Endothelial cell of umbilical vein (primary cell): Measurements from ENCODE around the gene UGT8. TPM values are rescaled to one million over a fixed set of nuclear protein-coding genes. Genes with fewer than 3 reads are reported as not detected.
A peak's percentile ranks its signal among the peaks of the same experiment; 100 is the strongest.

Experiments
- BruUV-seq: library from RNA; stranded (reverse); fragments of 400-500 nt; replicated peaks from 2 replicates; lab custom pipeline; 2021; lab: Mats Ljungman, UMichigan
- CTCF ChIA-PET: fragments of 300-600, 350-600 bp; sonication (Branson Sonifier 250); formaldehyde crosslinking; loops from one replicate; lab custom pipeline; 2021; ENCODE audit warnings: antibody characterized with exemption, inconsistent platforms; lab: Charles Lee
- POLR2A ChIA-PET: fragments of 300-600, 350-600 bp; sonication (Branson Sonifier 250); formaldehyde crosslinking; loops from one replicate; lab custom pipeline; 2021; ENCODE audit warnings: antibody characterized with exemption, inconsistent platforms; lab: Charles Lee
- DNase-seq: peaks from one replicate; pipeline ENCODE4 v3.0.0-alpha.2; 2011; ENCODE audit warnings: low read depth, low spot score
- FAIRE-seq: peaks from 2 replicates; lab custom pipeline; 2011; peaks lifted over from hg19 to GRCh38; lab: Jason Lieb, UNC
- H2AFZ ChIP-seq: 2 replicates; pipeline ENCODE4 v1.6.0; 2012; ENCODE audit warnings: low read depth, low read length, control low read depth, inconsistent platforms
- H3K27ac ChIP-seq: 2 replicates; pipeline ENCODE4 v1.5.1; 2011; ENCODE audit warnings: low read depth, mild to moderate bottlenecking, control low read depth, low read length, moderate library complexity; ENCODE audit not compliant: insufficient read depth
- H3K27me3 ChIP-seq, 2 experiments: 2 replicates each; pipeline versions ENCODE4 v1.6.0 to v1.6.1; 2011; ENCODE audit warnings: low read length in 2 of 2, mixed read lengths in 1 of 2; ENCODE audit not compliant: control insufficient read depth in 2 of 2, insufficient read depth in 2 of 2
- H3K36me3 ChIP-seq, 2 experiments: 2 replicates in 1 of 2; 3 replicates in 1 of 2; pipeline ENCODE4 v1.5.1; 2011; ENCODE audit warnings: low read length in 2 of 2, mild to moderate bottlenecking in 1 of 2, moderate library complexity in 1 of 2; ENCODE audit not compliant: control insufficient read depth in 2 of 2, insufficient read depth in 2 of 2; ENCODE audit errors: extremely low read depth in 1 of 2
- H3K4me1 ChIP-seq: 3 replicates; pipeline ENCODE4 v1.5.1; 2011; ENCODE audit warnings: mild to moderate bottlenecking, low read length; ENCODE audit not compliant: control insufficient read depth, insufficient read depth; ENCODE audit errors: extremely low read depth
- H3K4me2 ChIP-seq: 2 replicates; pipeline ENCODE4 v1.6.1; 2011; ENCODE audit warnings: low read length, control low read depth, mixed read lengths; ENCODE audit not compliant: insufficient read depth
- H3K4me3 ChIP-seq, 3 experiments: fragments of 200-600 bp in 1 of 3; sonication (generic), shearing (Covaris generic) in 1 of 3; replicated peaks in 1 of 3; 2 replicates each; pipeline ENCODE4 v1.5.1; 2011 to 2016; ENCODE audit warnings: control low read depth in 3 of 3, low read length in 3 of 3, mild to moderate bottlenecking in 2 of 3, inconsistent platforms in 1 of 3, low read depth in 1 of 3, moderate library complexity in 1 of 3; ENCODE audit not compliant: insufficient read depth in 1 of 3
- H3K79me2 ChIP-seq: 2 replicates; pipeline ENCODE4 v1.6.0; 2012; ENCODE audit warnings: low read length, inconsistent platforms; ENCODE audit not compliant: control insufficient read depth, insufficient read depth
- H3K9ac ChIP-seq: replicated peaks from 2 replicates; pipeline ENCODE3; 2011; ENCODE audit warnings: low read length, control low read depth; ENCODE audit not compliant: insufficient read depth; ENCODE audit errors: extremely low read depth
- H3K9me1 ChIP-seq: replicated peaks from 3 replicates; pipeline ENCODE4 v1.6.0; 2011; ENCODE audit warnings: mild to moderate bottlenecking, low read length; ENCODE audit not compliant: control insufficient read depth, insufficient read depth; ENCODE audit errors: extremely low read depth
- H3K9me3 ChIP-seq: replicated peaks from 2 replicates; pipeline ENCODE4 v1.5.1; 2012; ENCODE audit warnings: low read length, inconsistent platforms; ENCODE audit not compliant: control insufficient read depth, insufficient read depth
- H4K20me1 ChIP-seq: replicated peaks from 2 replicates; pipeline ENCODE3; 2011; ENCODE audit warnings: mild to moderate bottlenecking, low read length; ENCODE audit not compliant: control insufficient read depth, insufficient read depth; ENCODE audit errors: extremely low read depth
- EZH2 ChIP-seq: IDR thresholded peaks from 2 replicates; pipeline ENCODE4 v1.6.1; 2012; ENCODE audit warnings: borderline replicate concordance, low read depth, mild to moderate bottlenecking, moderate library complexity, low read length, inconsistent platforms; ENCODE audit not compliant: severe bottlenecking
- GATA2 ChIP-seq: IDR thresholded peaks from 2 replicates; pipeline ENCODE4 v1.7.0; 2011; ENCODE audit warnings: low read depth, mild to moderate bottlenecking, moderate library complexity, mixed read lengths, low read length; ENCODE audit not compliant: insufficient read length, insufficient read depth
- POLR2A ChIP-seq: IDR thresholded peaks from 2 replicates; pipeline ENCODE4 v1.6.1; 2012; ENCODE audit warnings: low read depth, mild to moderate bottlenecking, control low read depth, low read length
- POLR2AphosphoS5 ChIP-seq: IDR thresholded peaks from 2 replicates; pipeline ENCODE4 v1.6.1; 2012; ENCODE audit warnings: low read depth, mild to moderate bottlenecking, control low read depth, low read length, moderate library complexity; ENCODE audit not compliant: insufficient read depth
- dilution Hi-C: fragments of 300-500 bp; cut with MboI; formaldehyde crosslinking; loops from one replicate; pipeline ENCODE4 v1.15.0; 2019; ENCODE audit warnings: low sequenced_read_pairs; ENCODE audit not compliant: extremely low pct_ligation_motif_present
- intact Hi-C: fragments of 100-400 bp; cut with micrococcal nuclease; formaldehyde crosslinking; loops from one replicate; pipeline ENCODE4 v1.10.0; 2022
- microRNA counts: library from miRNA; unstranded; fragments of <30 nt; microRNA quantifications from one replicate; lab custom pipeline; 2016
- microRNA-seq: library from miRNA; unstranded; fragments of <30 nt; microRNA quantifications from one replicate; pipeline ENCODE4 v1.2.0, GENCODE V29; 2021; ENCODE audit warnings: borderline number of aligned reads, borderline replicate concordance
- polyA plus RNA-seq, 4 experiments: library from polyadenylated mRNA; depleted of rRNA in 3 of 4; stranded (reverse) in 3 of 4; unstranded in 1 of 4; fragments of >200 nt; gene quantifications; 2 replicates each; pipeline versions ENCODE4 v1.2.1 to v1.2.3, GENCODE V29; 2011 to 2012; ENCODE audit warnings: missing spikeins in 1 of 4
- small RNA-seq: library from RNA; depleted of rRNA; stranded (forward); fragments of <200 nt; gene quantifications from one replicate; pipeline ENCODE3, GENCODE V24; 2012; ENCODE audit warnings: low replicate concordance, low read depth; ENCODE audit not compliant: insufficient read depth, insufficient read length
- total RNA-seq: library from RNA; stranded (reverse); gene quantifications from 2 replicates; pipeline ENCODE4 v1.2.3, GENCODE V29; 2021
- TF ChIP-seq, protein P1 (sequence below), 2 donors: IDR thresholded peaks; 1 replicate in 1 of 2; 2 replicates in 1 of 2; pipeline ENCODE4 v1.5.1; 2011; ENCODE audit warnings: low read length in 2 of 2, mild to moderate bottlenecking in 2 of 2, moderate library complexity in 2 of 2, control low read depth in 1 of 2, inconsistent platforms in 1 of 2, low read depth in 1 of 2; ENCODE audit not compliant: insufficient read depth in 1 of 2; ENCODE audit errors: extremely low read depth in 1 of 2

UGT8 gene
- total and polyA plus RNA-seq, 2 donors (not counting 3 experiments of a cell fraction or from before 2014, with no cell fraction given), result 0.11 TPM; not detected in 1

DNA sequence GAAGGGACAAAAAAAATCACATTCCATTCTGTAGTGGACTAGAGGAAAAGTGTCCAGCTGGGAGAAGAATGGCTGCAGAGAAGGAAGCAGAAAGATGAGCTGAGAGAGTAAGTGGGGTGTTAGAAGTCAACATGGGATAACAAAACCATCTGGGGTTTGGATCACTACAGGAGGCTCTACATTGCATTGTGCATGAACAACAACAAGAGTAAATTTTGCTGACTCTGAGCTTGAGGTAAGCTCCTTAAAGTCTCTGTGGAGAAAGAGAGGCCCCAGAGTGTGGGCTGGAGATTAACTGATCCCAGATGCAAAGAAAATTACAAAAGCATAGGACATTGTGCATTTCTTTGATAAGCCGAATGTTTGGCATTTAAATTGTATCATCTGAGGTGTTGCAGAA, 128.9 kb downstream of the UGT8 start:
- ChIA-PET POLR2A (no interaction called here), CTCF (no interaction called here)
- no peak overlapping the region for H2AFZ ChIP-seq
- no peak overlapping the region for H3K4me3 ChIP-seq
- no peaks in the 10 kb centered on the region for H4K20me1 ChIP-seq
- DNase-seq, result no peak
- intact Hi-C loops (no loop called here), dilution Hi-C loops (no loop called here)
- no peak overlapping the region for H3K9ac ChIP-seq
- H3K27me3 ChIP-seq, result no peaks in the 10 kb centered on the region
- H3K36me3 ChIP-seq, result no peaks in the 10 kb centered on the region
- no peaks in the 10 kb centered on the region for H3K9me3 ChIP-seq
- H3K4me1 ChIP-seq, result no peaks in the 10 kb centered on the region
- H3K4me2 ChIP-seq, result no peak overlapping the region
- FAIRE-seq, result no peak
- no peaks in the 10 kb centered on the region for H3K79me2 ChIP-seq
- no peak overlapping the region for H3K27ac ChIP-seq
- no TSS peak for BruUV-seq
- no peaks in the 10 kb centered on the region for H3K9me1 ChIP-seq
- no peak for TF ChIP-seq POLR2AphosphoS5
- TF ChIP-seq GATA2, result no peak
- TF ChIP-seq POLR2A, result no peak
- TF ChIP-seq, protein P1, sequence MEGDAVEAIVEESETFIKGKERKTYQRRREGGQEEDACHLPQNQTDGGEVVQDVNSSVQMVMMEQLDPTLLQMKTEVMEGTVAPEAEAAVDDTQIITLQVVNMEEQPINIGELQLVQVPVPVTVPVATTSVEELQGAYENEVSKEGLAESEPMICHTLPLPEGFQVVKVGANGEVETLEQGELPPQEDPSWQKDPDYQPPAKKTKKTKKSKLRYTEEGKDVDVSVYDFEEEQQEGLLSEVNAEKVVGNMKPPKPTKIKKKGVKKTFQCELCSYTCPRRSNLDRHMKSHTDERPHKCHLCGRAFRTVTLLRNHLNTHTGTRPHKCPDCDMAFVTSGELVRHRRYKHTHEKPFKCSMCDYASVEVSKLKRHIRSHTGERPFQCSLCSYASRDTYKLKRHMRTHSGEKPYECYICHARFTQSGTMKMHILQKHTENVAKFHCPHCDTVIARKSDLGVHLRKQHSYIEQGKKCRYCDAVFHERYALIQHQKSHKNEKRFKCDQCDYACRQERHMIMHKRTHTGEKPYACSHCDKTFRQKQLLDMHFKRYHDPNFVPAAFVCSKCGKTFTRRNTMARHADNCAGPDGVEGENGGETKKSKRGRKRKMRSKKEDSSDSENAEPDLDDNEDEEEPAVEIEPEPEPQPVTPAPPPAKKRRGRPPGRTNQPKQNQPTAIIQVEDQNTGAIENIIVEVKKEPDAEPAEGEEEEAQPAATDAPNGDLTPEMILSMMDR (IDR thresholded peaks at IDR 0.05; ENCODE audit: extremely low read depth in 1 of 2, insufficient read depth in 1 of 2, low read depth in 1 of 2, low read length in 2 of 2), result no peak
- no peak for TF ChIP-seq EZH2

MicroRNA genes within 50 kb of the gene (microRNA counts, 767-probe panel; counts per million panel counts)
- microRNA hsa-miR-577 (lab: Ali Mortazavi, UCI), result 723 counts per million, percentile 96 among the panel's probes with 10 or more counts

Small RNA genes within 50 kb of the gene (microRNA-seq; reads per million reads assigned to microRNA genes)
- gene MIR577, result not detected

Small RNA genes within 50 kb of the gene (small RNA-seq; reads per million reads assigned to genes)
- gene MIR577, result not detected
